Measurements from ENCODE around the gene NUDCD3. TPM values are rescaled to one million over a fixed set of nuclear protein-coding genes. Genes with fewer than 3 reads are reported as not detected.

Gene NUDCD3
- total and polyA plus RNA-seq, 10 donors, result 21.7 to 97.9 (median 41.3) TPM

DNA sequence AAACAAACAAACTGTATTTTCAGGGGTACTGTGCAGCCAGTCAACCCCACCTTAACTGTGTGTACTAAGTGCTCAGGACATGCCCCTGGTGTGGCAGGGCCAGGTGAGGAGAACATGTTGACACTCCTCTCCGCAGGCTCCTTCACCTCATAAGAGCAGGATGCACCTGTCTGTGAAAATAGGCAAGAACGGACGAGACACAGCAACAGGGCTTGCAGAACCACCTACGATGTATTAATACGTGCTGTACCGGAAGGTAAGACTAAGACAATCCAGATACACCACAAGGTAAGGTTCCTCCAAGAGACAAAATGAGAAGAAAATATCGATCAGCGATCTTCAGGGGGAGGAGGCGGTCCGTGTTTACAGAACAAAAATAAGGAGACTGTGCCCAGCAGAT, 99.3 kb downstream of the NUDCD3 start:
- Histone ChIP-seq H3K27me3 (replicated peaks in 1 of 7) (no peaks in the 10 kb centered on the region), H3K36me3 (peaks cover 5 to 98% (median 63%) of the 10 kb centered on the region in 6 donors), H3K27ac (no peak overlapping the region), H3K4me1 (no peaks in the 10 kb centered on the region), H3K4me3 (no peak overlapping the region), H3K9me3 (no peaks in the 10 kb centered on the region)
- 89 to 96% (median 91%) methylated on average over 10 of the region's 10 CpGs for WGBS, 5 donors
- TF ChIP-seq POLR2A (IDR thresholded peaks at IDR 0.05), result no peak
- TF ChIP-seq POLR2AphosphoS5 (IDR thresholded peaks at IDR 0.05), result no peak
- TF ChIP-seq CTCF (IDR thresholded peaks at IDR 0.05 in 8 of 11, conservative IDR thresholded peaks at IDR 0.05 in 3 of 11), result no peak
- DNase-seq, result no peak
- intact Hi-C loops (cut with DNase I; ENCODE audit: low total_unique reads), result no loop called here

DNA sequence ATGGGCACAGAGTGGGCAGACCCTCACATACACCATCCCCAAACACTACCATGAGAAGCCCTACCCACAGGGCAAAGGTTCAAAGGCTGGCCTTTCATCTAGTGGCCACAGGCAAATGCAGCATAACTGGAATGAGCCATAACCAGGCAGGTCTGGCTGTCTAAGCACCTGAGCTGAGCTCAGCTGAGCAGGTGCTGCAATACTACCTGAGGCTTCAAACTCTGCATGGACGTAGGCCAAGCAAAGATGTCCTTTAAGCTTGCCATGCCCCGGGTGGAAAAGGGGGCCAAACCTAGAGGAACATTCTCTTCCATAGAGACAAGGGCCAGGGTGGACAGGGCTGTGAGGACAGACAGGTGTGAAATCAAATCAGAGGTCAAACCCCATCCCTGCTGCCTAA, 99.8 kb downstream of the NUDCD3 start:
- Histone ChIP-seq H3K9me3 (no peaks in the 10 kb centered on the region), H3K27ac (no peak overlapping the region), H3K4me1 (no peaks in the 10 kb centered on the region), H3K4me3 (no peak overlapping the region), H3K27me3 (replicated peaks in 1 of 7) (no peaks in the 10 kb centered on the region), H3K36me3 (peaks cover 5 to 100% (median 68%) of the 10 kb centered on the region in 6 donors)
- intact Hi-C loops (cut with DNase I; ENCODE audit: low total_unique reads), result no loop called here
- TF ChIP-seq CTCF (IDR thresholded peaks at IDR 0.05 in 8 of 11, conservative IDR thresholded peaks at IDR 0.05 in 3 of 11) (no peak), POLR2AphosphoS5 (IDR thresholded peaks at IDR 0.05) (no peak), POLR2A (IDR thresholded peaks at IDR 0.05) (no peak)
- no peak for DNase-seq
- 93 to 100% (median 95%) methylated on average over 2 of the region's 2 CpGs for WGBS, 5 donors

GRCh38 chr7:44388089-44388970, 102.1 kb downstream of the NUDCD3 start:
- Histone ChIP-seq H3K27ac (no peak overlapping the region), H3K27me3 (replicated peaks in 1 of 7) (no peaks in the 10 kb centered on the region), H3K36me3 (peaks cover 5 to 100% (median 81%) of the 10 kb centered on the region in 6 donors), H3K4me3 (no peak overlapping the region), H3K4me1 (no peaks in the 10 kb centered on the region), H3K9me3 (no peaks in the 10 kb centered on the region)
- intact Hi-C loops (cut with DNase I; ENCODE audit: low total_unique reads), result no loop called here
- DNase-seq, result no peak
- 91 to 96% (median 93%) methylated on average over 12 to 14 of the region's 14 CpGs for WGBS, 5 donors
- TF ChIP-seq CTCF (IDR thresholded peaks at IDR 0.05 in 8 of 11, conservative IDR thresholded peaks at IDR 0.05 in 3 of 11) (no peak), POLR2A (IDR thresholded peaks at IDR 0.05) (no peak), POLR2AphosphoS5 (IDR thresholded peaks at IDR 0.05) (no peak)

- TF ChIP-seq CTCF (IDR thresholded peaks at IDR 0.05 in 8 of 11, conservative IDR thresholded peaks at IDR 0.05 in 3 of 11) (no peak), POLR2AphosphoS5 (IDR thresholded peaks at IDR 0.05) (no peak)
- Histone ChIP-seq H3K9me3 (no peaks in the 10 kb centered on the region), H3K27ac (no peak overlapping the region), H3K4me1 (no peaks in the 10 kb centered on the region), H3K4me3 (no peak overlapping the region), H3K36me3 (peaks cover 3 to 100% (median 82%) of the 10 kb centered on the region in 6 donors), H3K27me3 (replicated peaks in 1 of 7) (no peaks in the 10 kb centered on the region)
- WGBS, 5 donors, result 78 to 98% (median 92%) methylated on average over 2 of the region's 2 CpGs
- intact Hi-C loops (cut with DNase I; ENCODE audit: low total_unique reads), result no loop called here
- DNase-seq, result no peak
Measured at GRCh38 chr7:44387389-44387788, 103.1 kb downstream of the NUDCD3 start.
